NCI-H774 (cell line): ENCODE data around the gene OPN4.

Experiments
- DNase-seq: peaks from one replicate; lab custom pipeline; 2025; lab: John Stamatoyannopoulos, UW

Gene OPN4

DNA sequence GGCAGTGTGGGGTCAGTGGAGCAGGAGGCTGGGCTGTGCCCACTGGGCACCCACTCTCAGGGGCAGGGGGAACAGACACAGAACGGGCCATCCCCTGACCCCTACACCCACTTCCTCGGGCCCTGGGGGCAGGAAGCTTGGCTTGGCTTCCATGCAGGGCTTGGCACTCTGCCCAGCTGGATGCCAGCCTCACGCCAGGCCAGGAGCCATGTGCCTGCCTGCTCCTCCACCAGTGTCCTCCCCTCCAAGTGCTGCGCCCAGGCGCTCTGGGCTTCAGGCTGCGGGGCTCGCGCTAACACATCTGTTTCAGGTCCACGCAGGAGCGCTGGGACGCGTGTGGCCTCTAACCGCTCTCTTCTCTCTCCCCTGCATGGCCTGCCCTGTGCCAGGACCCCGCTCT lies 26.7 kb downstream of the OPN4 start:
- no peak for DNase-seq

- no peak for DNase-seq
These were observed 27.5 kb downstream of the OPN4 start for GRCh38 chr10:86681722-86682386.

DNA sequence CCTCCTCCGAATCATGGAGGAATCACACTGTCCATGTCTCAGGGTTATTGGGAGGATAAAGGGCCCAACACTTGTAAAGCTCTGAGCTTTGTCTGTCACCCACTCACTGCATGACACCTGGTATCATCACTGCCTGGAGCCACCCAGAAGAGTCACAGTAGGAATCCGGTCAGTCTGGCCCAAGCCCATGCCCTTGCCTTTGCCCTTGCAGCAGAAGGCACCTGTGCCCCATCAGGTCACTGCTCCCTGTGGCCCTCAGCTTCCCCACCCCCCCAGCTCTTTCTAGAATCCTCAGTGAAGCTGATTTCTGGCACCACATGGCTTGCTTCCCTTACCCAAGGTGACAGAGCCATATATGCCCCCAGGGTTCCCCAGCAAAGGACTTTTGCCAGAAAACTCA lies 28.3 kb downstream of the OPN4 start:
- no peak for DNase-seq

DNA sequence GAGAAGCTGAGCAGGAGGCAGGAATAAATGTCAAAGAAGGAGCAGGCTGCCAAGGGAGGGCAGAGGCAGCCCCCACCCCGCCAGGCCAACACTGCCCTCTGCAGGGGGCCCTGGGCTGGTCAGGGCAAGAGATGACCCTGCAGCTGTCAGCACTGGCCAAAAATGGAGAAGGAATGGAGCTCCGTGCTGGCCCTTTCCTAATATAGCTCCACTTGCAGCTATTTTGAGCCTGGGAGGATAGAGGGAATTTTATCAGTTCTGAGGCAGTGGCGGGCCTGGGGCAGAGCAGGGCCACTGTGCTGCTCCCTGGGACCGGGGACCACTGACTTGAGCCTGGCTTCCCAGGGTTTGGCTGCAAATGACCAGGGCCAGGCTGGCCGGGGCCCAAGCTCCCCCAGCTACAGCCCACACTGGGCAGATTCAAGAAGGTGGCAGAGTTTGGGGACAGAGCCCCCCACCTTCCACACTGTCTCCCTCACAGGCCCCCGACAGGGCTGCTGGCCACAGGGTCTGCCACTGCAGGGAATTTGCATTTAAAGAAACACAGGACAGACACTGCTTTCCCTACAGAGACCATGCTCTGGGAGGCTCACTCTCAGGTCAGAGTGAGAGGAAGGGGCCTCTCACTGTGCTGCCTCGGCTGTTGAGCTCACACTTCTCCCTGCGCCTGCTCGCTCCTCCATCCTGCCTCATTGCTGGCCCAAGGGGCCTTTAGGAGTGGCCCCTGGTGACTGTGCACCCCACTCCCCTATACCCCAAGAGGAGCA lies 30.2 kb downstream of the OPN4 start:
- DNase-seq, result no peak

- DNase-seq, result no peak
These were observed 31.1 kb downstream of the OPN4 start for GRCh38 chr10:86685416-86685815.

DNA sequence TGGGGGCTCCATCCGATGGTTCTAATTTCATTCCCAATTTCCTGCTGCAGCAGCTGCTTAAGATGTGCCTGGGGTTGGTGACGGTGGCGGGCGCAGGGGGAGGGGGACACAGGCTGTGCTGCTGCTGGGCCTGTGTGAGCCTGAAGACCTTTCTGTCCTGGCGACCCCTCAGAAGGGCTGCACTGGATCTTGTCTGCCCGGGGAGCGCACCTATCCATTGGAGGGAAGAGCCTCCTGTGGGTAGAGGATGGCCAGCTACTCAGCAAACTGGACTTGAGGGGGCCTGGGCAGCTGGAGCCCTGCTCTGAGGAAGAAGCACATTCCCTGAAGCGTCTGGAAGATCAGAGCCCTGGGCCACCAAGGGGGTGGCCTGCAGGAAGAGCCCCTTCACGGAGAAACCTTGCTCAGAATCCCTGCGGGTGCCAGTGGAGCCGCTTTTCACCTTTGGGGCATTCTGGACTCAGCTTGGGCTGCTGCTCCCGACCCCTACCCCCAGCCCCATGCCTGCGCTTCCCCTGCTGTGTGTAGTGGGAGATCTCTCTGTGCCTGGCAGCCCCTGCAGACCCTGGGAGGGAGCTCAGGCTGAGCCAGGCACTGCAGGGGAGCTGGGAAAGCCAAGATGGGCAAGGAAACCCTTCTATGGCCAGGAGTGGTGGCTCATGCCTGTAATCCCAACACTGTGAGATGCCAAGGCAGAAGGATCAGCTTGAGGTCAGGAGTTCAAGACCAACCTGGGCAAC lies 31.7 kb downstream of the OPN4 start:
- DNase-seq, result no peak

- no peak for DNase-seq
These were observed 32.6 kb downstream of the OPN4 start for GRCh38 chr10:86686972-86687371.

- DNase-seq, result no peak
These were observed 33.4 kb downstream of the OPN4 start for GRCh38 chr10:86687750-86688149.

DNA sequence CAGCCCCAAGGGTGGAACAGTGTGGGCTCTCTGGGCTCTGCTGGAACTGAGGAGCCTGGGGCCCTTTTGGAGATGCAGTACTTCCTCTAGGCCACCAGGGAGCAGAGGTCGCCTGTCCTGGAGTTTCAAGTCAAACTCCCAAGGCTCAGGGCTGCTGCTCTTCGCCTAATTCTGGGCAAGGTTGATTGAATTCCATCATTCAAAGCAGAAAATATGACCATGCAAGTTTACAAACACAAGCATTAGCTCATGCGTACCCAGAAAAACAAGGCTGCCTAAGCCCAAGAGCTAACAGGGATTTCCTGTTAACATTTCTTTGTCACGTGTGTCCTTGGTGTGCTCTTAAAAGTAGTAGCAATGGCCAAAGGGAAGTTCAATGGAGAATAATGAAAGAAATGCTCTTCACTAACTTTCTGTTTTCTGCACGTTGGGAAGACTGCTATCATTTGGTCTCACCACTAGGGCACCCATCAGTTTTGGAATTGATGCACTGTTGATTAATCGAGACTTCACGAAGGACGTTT lies 34.1 kb downstream of the OPN4 start:
- DNase-seq, result no peak

DNA sequence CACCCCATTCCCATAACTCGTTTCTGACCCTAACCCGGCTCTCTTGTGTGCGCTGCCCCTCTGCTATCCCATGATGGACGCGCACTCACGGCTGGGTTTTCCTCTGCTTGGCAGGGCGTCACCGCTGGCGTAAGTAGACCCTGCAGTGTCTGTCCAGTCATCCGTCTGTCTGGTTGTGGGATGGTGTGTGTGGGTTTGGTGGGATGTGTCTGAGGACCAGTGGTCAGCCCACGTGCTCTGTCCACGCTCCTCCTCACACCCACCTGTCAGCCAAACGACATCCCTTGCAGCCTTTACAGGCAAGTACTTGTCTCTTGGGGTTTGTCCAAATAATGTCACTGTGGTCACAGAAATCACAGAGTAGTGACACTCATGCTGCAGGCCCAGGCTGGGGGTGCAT lies 34.8 kb downstream of the OPN4 start:
- no peak for DNase-seq

DNA sequence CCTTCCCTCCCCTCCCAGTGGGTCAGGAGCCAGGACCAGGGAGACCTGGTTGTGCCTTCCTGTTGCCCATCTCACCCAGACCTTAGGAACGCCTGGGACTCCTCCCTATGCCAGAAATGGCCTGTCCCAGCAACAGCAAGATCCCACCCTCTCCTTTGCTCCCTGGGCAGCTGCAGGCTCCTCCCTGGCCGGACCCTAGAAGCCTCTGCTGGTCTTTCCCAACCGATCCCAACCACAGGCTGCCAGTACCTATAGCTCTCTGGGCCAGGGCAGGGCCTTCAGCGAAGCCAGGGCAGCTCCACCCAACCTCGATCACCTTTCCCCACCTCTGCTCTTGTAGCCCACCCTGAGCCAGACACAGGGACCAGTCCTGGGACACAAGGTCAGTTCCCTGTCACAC lies 35.9 kb downstream of the OPN4 start:
- no peak for DNase-seq

- DNase-seq, result no peak
These were observed 36.3 kb downstream of the OPN4 start for GRCh38 chr10:86690657-86691084.

GRCh38 chr10:86691333-86692022 lies 37.1 kb downstream of the OPN4 start:
- no peak for DNase-seq

- DNase-seq, result no peak
These were observed 37.7 kb downstream of the OPN4 start for GRCh38 chr10:86692023-86692514.

- no peak for DNase-seq
These were observed 38.3 kb downstream of the OPN4 start for GRCh38 chr10:86692664-86693063.

DNA sequence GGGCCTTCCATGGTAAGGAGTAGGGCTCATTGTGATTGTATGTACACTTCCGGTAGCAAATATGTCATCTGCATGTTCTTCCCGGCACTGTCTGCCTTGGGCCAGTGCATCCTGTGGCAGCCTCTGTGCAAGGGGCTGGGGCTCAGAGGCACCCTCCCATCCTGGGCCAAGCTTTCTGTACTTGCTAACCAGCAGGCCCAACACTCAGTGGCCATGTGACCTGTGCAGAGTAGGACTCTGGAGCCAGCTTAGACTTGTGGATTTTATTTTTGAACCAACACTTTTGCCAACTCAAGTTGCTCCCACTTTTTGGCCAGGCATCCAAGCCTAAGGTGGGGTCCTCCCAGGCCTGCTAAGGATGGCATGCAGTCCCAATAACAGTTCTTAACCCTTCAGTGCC lies 38.9 kb downstream of the OPN4 start:
- DNase-seq, result no peak

- no peak for DNase-seq
These were observed 39.5 kb downstream of the OPN4 start for GRCh38 chr10:86693721-86694369.

DNA sequence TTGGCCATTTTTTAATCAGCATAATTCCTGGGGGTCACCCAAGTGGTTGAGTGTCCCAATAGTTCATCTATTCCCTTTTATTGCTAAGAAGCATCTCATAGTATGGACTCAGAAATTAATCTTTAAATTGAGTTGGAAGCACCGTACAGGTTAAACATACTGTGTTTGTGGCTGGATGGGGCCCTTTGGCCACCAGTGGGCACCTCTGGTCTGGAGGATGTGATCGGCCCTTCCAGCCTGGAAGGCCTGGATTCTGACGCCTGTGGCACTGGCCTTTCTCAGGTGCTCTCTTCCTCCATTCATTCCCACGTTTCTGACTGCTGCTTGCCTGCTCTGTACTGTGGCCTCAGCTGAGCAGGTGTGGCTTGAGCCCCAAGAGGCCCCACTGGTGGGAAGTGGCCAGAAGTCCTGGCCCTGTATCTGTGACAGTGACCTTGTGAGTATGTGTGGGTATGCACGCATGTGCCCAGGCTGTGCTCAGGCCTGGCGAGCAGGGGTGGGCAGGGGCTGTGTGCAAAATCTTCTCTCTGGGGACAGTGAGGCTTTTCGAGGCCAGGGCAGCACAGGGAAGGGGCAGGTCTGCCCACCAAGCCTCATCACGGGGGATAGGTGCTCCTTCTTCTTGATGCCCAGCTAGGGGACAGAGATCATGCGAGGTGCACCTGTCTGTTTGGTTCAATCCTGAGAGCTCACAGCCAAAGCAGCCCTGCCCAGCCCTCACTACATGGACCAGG lies 44.0 kb downstream of the OPN4 start:
- DNase-seq, result no peak

GRCh38 chr10:86699125-86699524 lies 44.8 kb downstream of the OPN4 start:
- no peak for DNase-seq

DNA sequence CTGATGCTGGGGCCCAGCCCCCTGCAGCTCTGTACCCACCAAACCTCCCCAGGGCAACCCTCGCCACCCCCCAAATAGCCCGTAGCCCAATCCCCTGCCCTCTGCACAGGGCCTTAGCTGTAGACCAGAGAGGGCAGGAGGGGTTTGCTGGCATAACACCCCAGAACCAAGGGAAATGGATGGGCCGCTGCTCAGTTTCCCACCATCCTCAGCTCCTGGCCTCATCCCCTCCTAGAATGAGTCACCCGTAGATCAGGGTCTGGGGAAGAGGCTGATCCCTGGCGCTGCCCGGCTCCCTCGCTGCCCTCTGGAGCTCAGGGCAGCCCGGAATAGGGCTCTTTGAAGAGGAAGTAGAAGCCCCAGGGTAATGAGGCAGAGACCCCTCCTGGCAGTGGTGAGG lies 45.2 kb downstream of the OPN4 start:
- DNase-seq, result no peak
